Measurements from ENCODE around the gene SHISA7.

DNA sequence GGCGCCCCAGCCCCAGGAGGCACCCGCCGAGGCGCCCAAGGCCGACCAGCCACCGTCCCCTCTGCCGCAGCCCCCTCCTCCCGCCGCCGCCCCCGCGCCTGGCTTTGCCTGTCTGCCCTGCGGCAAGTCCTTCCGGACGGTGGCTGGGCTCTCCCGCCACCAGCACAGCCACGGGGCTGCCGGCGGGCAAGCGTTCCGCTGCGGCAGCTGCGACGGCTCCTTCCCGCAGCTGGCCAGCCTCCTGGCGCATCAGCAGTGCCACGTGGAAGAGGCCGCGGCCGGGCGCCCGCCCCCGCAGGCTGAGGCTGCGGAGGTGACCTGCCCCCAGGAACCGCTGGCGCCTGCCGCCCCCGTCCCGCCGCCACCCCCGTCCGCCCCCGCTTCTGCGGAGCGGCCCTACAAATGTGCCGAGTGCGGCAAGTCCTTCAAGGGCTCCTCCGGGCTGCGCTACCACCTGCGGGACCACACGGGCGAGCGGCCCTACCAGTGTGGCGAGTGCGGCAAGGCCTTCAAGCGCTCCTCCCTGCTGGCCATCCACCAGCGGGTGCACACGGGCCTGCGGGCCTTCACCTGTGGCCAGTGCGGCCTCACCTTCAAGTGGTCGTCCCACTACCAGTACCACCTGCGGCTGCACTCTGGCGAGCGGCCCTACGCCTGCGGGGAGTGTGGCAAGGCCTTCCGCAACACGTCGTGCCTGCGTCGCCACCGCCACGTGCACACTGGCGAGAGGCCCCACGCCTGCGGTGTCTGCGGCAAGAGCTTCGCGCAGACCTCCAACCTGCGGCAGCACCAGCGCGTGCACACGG is 39.3 kb upstream of the SHISA7 start:
- TF ChIP-seq, protein P1, sequence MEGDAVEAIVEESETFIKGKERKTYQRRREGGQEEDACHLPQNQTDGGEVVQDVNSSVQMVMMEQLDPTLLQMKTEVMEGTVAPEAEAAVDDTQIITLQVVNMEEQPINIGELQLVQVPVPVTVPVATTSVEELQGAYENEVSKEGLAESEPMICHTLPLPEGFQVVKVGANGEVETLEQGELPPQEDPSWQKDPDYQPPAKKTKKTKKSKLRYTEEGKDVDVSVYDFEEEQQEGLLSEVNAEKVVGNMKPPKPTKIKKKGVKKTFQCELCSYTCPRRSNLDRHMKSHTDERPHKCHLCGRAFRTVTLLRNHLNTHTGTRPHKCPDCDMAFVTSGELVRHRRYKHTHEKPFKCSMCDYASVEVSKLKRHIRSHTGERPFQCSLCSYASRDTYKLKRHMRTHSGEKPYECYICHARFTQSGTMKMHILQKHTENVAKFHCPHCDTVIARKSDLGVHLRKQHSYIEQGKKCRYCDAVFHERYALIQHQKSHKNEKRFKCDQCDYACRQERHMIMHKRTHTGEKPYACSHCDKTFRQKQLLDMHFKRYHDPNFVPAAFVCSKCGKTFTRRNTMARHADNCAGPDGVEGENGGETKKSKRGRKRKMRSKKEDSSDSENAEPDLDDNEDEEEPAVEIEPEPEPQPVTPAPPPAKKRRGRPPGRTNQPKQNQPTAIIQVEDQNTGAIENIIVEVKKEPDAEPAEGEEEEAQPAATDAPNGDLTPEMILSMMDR (conservative IDR thresholded peaks at IDR 0.05; ENCODE audit: low read length), result no peak
- TF ChIP-seq EZH2phosphoT487 (IDR thresholded peaks at IDR 0.05; ENCODE audit: borderline replicate concordance), result no peak
